ENCODE measurements around the gene MPP3.

The MPP3 gene

DNA sequence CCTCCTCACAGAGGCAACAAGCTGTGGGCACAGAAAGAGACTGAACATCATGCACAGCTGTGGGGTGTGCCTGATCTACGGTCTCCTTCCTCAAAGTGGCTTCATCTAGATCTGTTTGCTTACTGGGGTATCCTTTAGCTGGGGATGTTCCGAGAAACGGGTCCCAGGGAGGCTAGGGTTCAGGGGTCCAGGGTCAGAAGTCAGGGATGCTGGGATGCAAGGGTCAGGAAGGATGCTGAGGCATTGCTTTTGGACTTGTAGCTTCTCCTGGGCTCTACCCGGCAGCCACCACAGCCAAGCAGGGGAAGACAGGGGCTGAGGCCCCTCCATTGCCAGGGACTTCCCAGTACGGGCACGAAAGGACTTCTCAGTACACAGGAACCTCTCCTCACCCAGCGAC, 20.6 kb upstream of the MPP3 start:
- Histone ChIP-seq H3K4me1 (ENCODE audit: low read depth, poor library complexity, severe bottlenecking) (no peaks in the 10 kb centered on the region), H3K27ac (no peak overlapping the region), H3K79me2 (ENCODE audit: insufficient read depth, low read depth) (no peaks in the 10 kb centered on the region), H3K9ac (no peak overlapping the region), H3K4me2 (no peak overlapping the region), H3K4me3 (IDR thresholded peaks at IDR 0.05; ENCODE audit: insufficient read depth, low read depth, low read length) (no peak overlapping the region), H4K20me1 (ENCODE audit: insufficient read depth) (no peaks in the 10 kb centered on the region), H3K27me3 (ENCODE audit: insufficient read depth, low read depth) (peaks cover 44% of the 10 kb centered on the region), H2AFZ (ENCODE audit: low read depth) (no peak overlapping the region), H3K36me3 (ENCODE audit: insufficient read depth) (no peaks in the 10 kb centered on the region)
- TF ChIP-seq, protein P1, sequence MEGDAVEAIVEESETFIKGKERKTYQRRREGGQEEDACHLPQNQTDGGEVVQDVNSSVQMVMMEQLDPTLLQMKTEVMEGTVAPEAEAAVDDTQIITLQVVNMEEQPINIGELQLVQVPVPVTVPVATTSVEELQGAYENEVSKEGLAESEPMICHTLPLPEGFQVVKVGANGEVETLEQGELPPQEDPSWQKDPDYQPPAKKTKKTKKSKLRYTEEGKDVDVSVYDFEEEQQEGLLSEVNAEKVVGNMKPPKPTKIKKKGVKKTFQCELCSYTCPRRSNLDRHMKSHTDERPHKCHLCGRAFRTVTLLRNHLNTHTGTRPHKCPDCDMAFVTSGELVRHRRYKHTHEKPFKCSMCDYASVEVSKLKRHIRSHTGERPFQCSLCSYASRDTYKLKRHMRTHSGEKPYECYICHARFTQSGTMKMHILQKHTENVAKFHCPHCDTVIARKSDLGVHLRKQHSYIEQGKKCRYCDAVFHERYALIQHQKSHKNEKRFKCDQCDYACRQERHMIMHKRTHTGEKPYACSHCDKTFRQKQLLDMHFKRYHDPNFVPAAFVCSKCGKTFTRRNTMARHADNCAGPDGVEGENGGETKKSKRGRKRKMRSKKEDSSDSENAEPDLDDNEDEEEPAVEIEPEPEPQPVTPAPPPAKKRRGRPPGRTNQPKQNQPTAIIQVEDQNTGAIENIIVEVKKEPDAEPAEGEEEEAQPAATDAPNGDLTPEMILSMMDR (conservative IDR thresholded peaks at IDR 0.05; ENCODE audit: low read depth, low read length): no peak

DNA sequence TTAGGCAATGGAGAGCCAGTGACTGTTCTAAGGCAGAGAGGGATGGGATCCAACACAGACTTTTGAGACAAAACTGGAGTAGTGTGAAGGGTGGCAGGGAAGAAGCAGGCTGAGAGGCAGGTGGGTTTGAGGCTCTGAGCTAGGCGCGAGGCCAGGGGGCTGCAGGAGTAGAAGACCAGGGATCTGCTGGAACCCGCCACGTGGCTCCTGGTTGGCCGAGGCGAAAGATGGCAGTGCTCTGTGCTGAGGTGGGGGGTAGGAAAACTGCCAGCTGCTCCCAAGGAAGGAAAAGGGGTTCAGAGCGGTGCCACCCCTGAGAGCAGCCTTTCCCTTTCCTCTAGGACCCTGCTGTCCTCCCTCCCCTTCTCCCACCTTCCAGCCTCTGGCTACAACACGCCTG, 19.6 kb upstream of the MPP3 start:
- Histone ChIP-seq H3K79me2 (ENCODE audit: insufficient read depth, low read depth) (no peaks in the 10 kb centered on the region), H3K27me3 (ENCODE audit: insufficient read depth, low read depth) (peaks cover 45% of the 10 kb centered on the region), H3K36me3 (ENCODE audit: insufficient read depth) (no peaks in the 10 kb centered on the region), H3K4me1 (ENCODE audit: low read depth, poor library complexity, severe bottlenecking) (no peaks in the 10 kb centered on the region), H3K9ac (no peak overlapping the region), H2AFZ (ENCODE audit: low read depth) (no peak overlapping the region), H4K20me1 (ENCODE audit: insufficient read depth) (no peaks in the 10 kb centered on the region), H3K27ac (no peak overlapping the region), H3K4me3 (IDR thresholded peaks at IDR 0.05; ENCODE audit: insufficient read depth, low read depth, low read length) (no peak overlapping the region), H3K4me2 (no peak overlapping the region)
- TF ChIP-seq, protein P1 (conservative IDR thresholded peaks at IDR 0.05; ENCODE audit: low read depth, low read length): no peak

DNA sequence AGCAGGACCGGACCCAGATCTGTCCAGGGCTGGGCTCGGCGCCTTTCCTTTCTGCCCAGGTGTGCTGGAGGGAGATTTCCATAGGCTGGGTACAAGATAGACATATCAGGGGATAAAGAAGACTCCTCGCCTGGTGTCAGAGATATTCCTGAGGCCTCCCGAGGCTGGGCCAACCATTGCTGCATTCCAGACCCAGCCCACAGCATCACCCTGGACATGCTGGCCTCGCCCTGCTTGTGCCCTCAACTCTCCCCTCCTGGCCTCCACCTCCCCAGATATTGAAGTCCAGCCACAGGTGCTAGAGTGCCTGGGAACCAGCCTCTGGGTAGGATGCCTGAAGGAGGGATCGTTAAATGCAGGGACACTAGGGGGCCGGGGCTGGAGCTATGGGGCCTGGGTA, 16.2 kb upstream of the MPP3 start:
- Histone ChIP-seq H2AFZ (ENCODE audit: low read depth) (no peak overlapping the region), H3K4me2 (no peak overlapping the region), H3K4me3 (IDR thresholded peaks at IDR 0.05; ENCODE audit: insufficient read depth, low read depth, low read length) (no peak overlapping the region), H4K20me1 (ENCODE audit: insufficient read depth) (no peaks in the 10 kb centered on the region), H3K4me1 (ENCODE audit: low read depth, poor library complexity, severe bottlenecking) (no peaks in the 10 kb centered on the region), H3K36me3 (ENCODE audit: insufficient read depth) (no peaks in the 10 kb centered on the region), H3K79me2 (ENCODE audit: insufficient read depth, low read depth) (no peaks in the 10 kb centered on the region), H3K27me3 (ENCODE audit: insufficient read depth, low read depth) (peaks cover 27% of the 10 kb centered on the region; the same call in 1 of the 2 replicates), H3K9ac (no peak overlapping the region), H3K27ac (no peak overlapping the region)
- TF ChIP-seq, protein P1 (conservative IDR thresholded peaks at IDR 0.05; ENCODE audit: low read depth, low read length): no peak

DNA sequence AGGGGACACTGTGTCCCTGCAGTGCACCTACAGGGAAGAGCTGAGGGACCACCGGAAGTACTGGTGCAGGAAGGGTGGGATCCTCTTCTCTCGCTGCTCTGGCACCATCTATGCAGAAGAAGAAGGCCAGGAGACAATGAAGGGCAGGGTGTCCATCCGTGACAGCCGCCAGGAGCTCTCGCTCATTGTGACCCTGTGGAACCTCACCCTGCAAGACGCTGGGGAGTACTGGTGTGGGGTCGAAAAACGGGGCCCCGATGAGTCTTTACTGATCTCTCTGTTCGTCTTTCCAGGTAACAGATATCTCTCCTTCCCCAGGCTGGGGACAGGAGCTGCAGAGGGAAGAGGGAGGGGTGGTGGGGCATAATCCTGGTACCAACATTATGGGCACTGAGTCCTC, 15.7 kb upstream of the MPP3 start:
- peaks cover 27% of the 10 kb centered on the region; the same call in 1 of the 2 replicates for H3K27me3 ChIP-seq (ENCODE audit: insufficient read depth, low read depth)
- H3K27ac ChIP-seq: no peak overlapping the region
- H3K4me3 ChIP-seq (IDR thresholded peaks at IDR 0.05; ENCODE audit: insufficient read depth, low read depth, low read length): no peak overlapping the region
- no peak overlapping the region for H3K4me2 ChIP-seq
- no peaks in the 10 kb centered on the region for H3K4me1 ChIP-seq (ENCODE audit: low read depth, poor library complexity, severe bottlenecking)
- H3K79me2 ChIP-seq (ENCODE audit: insufficient read depth, low read depth): no peaks in the 10 kb centered on the region
- no peaks in the 10 kb centered on the region for H3K36me3 ChIP-seq (ENCODE audit: insufficient read depth)
- TF ChIP-seq, protein P1 (conservative IDR thresholded peaks at IDR 0.05; ENCODE audit: low read depth, low read length): no peak
- H4K20me1 ChIP-seq (ENCODE audit: insufficient read depth): no peaks in the 10 kb centered on the region
- no peak overlapping the region for H3K9ac ChIP-seq
- no peak overlapping the region for H2AFZ ChIP-seq (ENCODE audit: low read depth)
